Measurements from ENCODE around the gene HMG20A. TPM values are rescaled to one million over a fixed set of nuclear protein-coding genes. Genes with fewer than 3 reads are reported as not detected.

The HMG20A gene
- total RNA-seq, 1 donor from 2014 or later: 32.0 TPM

- intact Hi-C loops (cut with micrococcal nuclease): loop anchor here (10.0 kb wide), 1 partner anchor 294 kb away; no protein-coding TSS in a partner anchor
- DNase-seq (peak; percentile 71), ATAC-seq (peak; percentile 41)
Observed at GRCh38 chr15:77418966-77419835, 1.5 kb upstream of the HMG20A start.

- peak; percentile 96 for ATAC-seq
- intact Hi-C loops (cut with micrococcal nuclease): loop anchor here (10.0 kb wide), 1 partner anchor 295 kb away; no protein-coding TSS in a partner anchor
- DNase-seq: peak; percentile 100
Observed at GRCh38 chr15:77419836-77420609, 665 bp upstream of the HMG20A start, which contains the start of gene PEAK1. Gene PEAK1 (minus strand): TSS chr15:77420104. CDS start chr15:77181926, 238,178 bp downstream.

GRCh38 chr15:77421370-77421700, 647 bp downstream of the HMG20A start:
- intact Hi-C loops (cut with micrococcal nuclease): no loop called here
- no peak for DNase-seq
- no peak for ATAC-seq

- DNase-seq (no peak), ATAC-seq (no peak)
- intact Hi-C loops (cut with micrococcal nuclease): no loop called here
Observed at GRCh38 chr15:77425104-77425503, 4.4 kb downstream of the HMG20A start.

GRCh38 chr15:77426377-77426776, 5.7 kb downstream of the HMG20A start:
- ATAC-seq (no peak), DNase-seq (no peak)
- intact Hi-C loops (cut with micrococcal nuclease): no loop called here

GRCh38 chr15:77426871-77427270, 6.2 kb downstream of the HMG20A start:
- intact Hi-C loops (cut with micrococcal nuclease): no loop called here
- ATAC-seq: no peak
- no peak for DNase-seq

GRCh38 chr15:77430213-77430612, 9.5 kb downstream of the HMG20A start:
- ATAC-seq: no peak
- intact Hi-C loops (cut with micrococcal nuclease): no loop called here
- no peak for DNase-seq

DNA sequence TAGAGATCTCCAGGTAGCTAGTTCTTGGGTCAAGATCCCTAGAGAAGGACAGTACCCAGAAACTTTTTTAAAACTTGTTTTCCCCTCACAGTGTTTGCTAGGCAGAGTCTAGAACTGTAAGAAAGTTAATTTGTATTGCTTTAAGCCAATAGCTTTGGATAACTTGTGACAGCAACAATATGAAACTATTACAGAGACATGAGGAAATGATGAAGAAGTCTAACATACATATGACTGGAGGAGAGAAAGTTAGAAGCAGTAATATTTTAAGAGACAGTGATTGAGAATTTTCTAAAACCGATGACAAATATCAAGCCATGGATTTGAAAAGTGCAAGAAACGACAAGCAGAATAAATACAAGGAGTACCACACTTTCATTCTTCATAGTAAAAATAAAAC, 10.0 kb downstream of the HMG20A start:
- intact Hi-C loops (cut with micrococcal nuclease): no loop called here

DNA sequence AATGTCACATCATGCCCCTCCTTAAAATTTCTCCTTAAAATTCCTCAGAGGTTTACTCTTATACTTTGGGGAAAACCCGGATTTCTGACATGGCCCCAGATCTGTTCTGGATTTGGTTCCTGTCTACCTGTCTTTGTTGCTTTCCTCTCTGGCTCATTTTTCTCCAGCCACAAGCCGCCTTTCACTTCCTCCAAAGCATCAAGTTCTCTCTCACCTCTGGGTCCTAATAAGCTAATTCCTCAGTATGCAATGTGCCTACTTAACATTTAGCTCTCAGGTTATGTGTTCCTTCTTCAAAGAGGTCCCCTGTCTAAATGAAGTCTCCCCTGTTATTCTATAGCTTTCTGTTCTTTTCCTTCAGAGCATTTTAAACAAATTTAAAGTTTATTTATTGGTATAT, 16.1 kb downstream of the HMG20A start:
- no peak for DNase-seq
- intact Hi-C loops (cut with micrococcal nuclease): no loop called here
- no peak for ATAC-seq

More for the DNA sequence above, 10.0 kb downstream of the HMG20A start:
- ATAC-seq (no peak), DNase-seq (no peak)

DNA sequence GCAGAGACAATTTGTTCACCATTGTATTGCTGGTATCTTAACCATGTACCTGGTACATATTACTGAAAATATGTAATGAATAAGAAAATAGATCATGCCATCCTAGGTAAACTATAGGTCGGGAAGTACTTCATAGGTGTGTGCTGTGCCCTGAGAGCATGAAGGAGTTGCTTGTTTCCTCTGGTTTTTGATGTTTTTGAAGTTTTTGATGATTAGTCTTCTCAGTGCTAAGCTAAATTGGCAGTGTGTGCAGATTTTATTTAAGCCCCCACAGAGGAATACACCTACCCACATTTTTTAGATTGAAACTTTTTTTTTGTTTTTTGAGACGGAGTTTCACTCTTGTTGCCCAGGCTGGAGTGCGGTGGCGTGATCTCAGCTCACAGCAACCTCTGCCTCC, 16.6 kb downstream of the HMG20A start:
- no peak for ATAC-seq
- intact Hi-C loops (cut with micrococcal nuclease): no loop called here
- DNase-seq: no peak

DNA sequence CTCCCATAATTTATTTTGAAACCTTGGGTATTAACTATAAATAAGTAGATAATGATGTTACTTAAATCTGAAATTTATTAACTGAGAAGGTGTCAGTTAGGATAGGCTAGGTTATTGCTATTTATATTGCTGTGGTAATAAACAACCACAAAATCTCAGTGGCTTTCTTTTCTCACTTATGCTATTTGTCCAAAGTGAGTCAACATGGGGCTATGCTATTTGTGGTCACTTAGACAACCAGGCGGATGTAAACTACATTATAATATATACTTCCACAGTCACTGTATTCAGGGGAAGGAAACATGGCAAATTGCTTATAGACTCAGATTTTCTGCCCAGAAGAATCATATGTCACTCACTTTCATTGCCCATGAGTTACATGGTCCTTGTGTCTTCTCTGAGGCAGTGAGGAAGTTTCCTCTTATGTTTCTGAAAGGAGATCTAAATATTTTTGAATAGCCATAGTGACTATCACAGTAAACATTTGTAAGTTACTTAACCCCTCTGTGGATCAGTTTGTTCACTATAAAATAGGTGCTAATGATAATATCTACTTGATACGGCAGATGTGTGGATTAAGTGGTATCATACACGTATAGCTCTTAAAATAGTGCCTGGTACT, 19.8 kb downstream of the HMG20A start:
- DNase-seq (no peak), ATAC-seq (no peak)
- intact Hi-C loops (cut with micrococcal nuclease): no loop called here

- intact Hi-C loops (cut with micrococcal nuclease): no loop called here
- DNase-seq (no peak), ATAC-seq (no peak)
Observed at GRCh38 chr15:77446840-77447390, 26.2 kb downstream of the HMG20A start.

DNA sequence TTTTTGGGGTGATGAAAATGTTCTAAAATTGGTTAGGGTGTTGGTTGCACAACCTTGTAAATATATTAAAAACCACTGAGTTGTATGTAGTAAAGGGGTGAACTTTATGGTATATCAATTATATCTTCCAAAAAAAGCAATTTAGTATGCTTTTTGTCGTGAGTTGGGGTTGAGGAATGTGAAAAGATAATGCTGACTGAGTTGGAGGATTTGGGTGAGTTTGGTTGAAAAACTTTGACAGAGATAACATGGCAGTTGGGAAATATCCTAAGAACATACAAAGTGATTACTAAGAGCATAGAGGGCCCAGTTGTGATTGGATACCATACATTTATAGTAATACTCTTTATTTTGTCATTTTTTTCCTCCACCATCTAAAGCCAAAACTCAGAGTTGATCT, 33.6 kb downstream of the HMG20A start:
- ATAC-seq (no peak), DNase-seq (no peak)
- intact Hi-C loops (cut with micrococcal nuclease): no loop called here

DNA sequence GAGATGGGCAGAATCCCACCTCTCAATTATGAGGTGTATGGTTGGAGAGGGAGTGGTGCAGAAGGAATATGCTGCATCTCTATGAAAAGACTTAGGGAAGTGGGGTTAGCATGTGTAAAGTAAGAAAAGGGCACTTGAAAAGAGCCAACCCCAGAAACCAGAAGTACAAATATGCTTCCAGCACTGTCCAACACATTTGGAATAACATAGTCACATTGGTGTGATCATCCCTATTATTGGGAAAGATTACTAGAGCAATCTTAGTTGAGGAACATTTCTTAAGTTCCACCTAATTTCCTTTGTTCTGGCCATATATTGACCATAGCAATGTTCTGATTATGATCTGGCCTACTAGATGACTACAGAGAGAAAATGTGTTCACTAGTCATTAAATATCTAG, 34.3 kb downstream of the HMG20A start:
- intact Hi-C loops (cut with micrococcal nuclease): no loop called here
- no peak for ATAC-seq

DNA sequence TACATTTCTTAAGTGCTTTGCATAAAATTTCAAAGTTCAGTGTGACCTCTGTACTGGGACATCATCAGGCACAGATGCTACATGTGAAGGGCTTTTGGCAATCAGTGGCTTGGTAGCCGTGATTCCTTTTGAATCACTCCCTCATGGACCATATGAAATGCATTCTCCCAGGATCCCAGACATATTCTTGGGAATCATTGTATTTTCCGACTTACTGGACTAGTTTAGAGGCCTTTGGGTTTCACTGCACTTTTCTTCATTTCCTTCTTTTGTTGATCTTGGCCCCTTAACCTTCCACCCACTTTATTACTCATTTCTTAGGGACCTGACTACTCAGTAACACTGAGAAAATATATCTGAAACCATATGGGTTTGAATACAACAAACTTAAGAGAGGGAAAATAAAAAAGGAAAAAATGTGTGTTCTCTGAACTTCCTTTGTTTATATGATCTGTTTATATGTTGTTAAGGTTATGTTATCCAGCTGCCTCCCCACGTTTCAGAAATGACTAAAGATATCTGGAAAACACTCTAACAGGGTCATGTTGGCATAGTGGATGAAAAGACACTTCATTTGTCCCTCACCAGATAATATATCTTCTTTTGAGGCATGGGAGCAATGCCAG, 35.1 kb downstream of the HMG20A start:
- intact Hi-C loops (cut with micrococcal nuclease): no loop called here
- ATAC-seq (peak; percentile 79), DNase-seq (no peak)

More for the DNA sequence above, 34.3 kb downstream of the HMG20A start:
- no peak for DNase-seq

DNA sequence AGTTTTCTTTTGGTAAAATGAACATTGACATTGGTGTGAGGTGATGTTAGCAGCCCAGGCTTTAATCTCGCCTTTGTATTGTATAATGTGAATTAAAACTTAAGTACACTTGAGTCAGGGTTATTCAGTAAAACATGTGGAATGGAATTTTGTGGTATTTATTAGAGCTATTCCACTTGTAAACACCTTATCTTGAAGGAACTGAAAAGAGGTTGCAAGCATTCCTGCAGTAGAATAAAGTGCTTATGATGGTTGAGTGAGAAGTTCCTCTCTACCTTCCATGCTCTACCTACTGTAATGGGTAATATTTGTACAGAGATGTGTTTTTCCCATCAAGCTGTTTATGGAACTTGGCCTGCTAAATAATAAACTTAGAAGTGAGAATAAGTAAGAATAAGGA, 36.1 kb downstream of the HMG20A start:
- DNase-seq (no peak), ATAC-seq (no peak)
- intact Hi-C loops (cut with micrococcal nuclease): no loop called here

DNA sequence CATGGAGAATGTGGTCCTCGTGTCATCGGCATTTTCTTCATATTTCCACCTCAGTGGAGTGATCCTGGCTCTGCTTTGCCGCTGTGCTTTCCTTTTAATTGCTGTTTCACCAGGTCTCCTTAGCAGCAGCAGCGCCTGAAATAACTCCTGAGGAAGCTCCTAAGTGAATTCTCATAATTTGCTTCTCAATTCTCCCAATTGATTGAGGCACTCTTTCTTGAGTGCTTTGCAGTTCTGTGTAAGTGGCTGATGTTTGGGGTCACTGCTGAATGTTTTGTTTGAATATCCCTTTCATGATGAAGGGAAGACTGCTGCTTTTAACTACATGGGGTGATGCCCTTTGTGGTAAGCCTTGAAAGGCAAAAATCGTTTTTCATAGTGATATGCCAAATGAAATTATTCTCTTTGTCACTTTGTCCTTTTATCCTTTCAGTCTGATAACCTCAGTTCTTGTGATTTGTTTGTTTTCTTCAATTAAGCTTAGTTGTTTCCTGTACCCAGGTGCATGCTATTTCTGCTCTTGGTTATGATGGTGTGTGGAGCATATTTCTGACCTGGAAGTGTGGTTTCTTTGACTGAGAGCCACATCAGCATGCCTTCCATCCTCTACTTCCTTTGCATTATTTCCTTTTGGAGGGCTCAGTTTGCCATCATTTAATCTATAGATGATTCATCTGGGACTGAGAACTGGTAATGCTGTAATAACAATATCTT, 36.7 kb downstream of the HMG20A start:
- no peak for ATAC-seq
- DNase-seq: no peak
- intact Hi-C loops (cut with micrococcal nuclease): no loop called here

DNA sequence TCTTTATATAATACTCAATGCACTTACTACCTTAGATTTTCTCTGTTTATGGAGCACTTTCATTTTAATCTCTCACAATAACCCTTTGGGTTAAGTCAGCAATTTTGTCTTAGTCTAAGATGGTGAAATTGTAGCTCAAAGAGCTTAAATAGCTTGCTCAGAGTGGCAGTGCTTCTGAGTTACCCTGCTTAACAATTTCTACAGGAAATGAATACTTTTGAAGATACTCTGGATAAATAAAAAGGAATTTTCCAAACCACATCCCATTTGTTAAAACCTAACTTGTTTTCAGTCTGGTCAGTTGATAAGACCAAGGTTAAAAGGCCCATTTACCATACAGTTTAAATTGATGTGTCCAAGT, 37.2 kb downstream of the HMG20A start:
- ATAC-seq (no peak), DNase-seq (no peak)
- intact Hi-C loops (cut with micrococcal nuclease): no loop called here

DNA sequence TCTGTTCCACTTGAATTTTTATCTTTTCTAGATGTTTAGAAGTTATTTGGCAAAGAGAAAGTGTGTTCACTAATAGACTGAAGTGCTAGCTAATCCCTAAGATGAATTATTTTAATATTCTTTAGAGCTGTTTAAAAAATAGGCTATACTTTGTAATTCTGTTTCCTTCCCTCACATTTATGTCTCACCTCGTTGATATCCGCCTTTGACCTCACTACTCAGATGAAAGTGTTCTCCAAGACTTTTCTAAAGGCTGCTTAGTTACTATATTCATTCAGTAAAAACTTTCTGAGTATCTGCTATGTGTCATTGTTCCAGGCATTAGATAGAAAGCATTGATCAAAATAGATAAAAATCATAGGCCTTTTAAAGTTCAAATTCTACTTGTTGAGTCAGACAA, 38.3 kb downstream of the HMG20A start:
- intact Hi-C loops (cut with micrococcal nuclease): no loop called here
- ATAC-seq (no peak), DNase-seq (no peak)

Data from left ventricle myocardium superior (tissue), 1 donor.